ENCODE results near the gene PDS5A. TPM values are rescaled to one million over a fixed set of nuclear protein-coding genes. Genes with fewer than 3 reads are reported as not detected.

The PDS5A gene
- total RNA-seq, 4 donors from 2014 or later, result 68.3 to 110 (median 76.8) TPM

- Histone ChIP-seq H3K9me3 (no peaks in the 10 kb centered on the region), H3K27ac (peak overlapping the region in 1 of 4 donors; percentile 55), H3K4me3 (no peak overlapping the region), H3K36me3 (peaks cover 0 to 39% (median 0%) of the 10 kb centered on the region in 3 donors), H3K4me1 (peaks cover 0 to 21% (median 7%) of the 10 kb centered on the region in 4 donors), H3K27me3 (no peaks in the 10 kb centered on the region)
- peak in 2 of 3 donors; percentile 64 to 65 for DNase-seq
- TF ChIP-seq, protein P1, sequence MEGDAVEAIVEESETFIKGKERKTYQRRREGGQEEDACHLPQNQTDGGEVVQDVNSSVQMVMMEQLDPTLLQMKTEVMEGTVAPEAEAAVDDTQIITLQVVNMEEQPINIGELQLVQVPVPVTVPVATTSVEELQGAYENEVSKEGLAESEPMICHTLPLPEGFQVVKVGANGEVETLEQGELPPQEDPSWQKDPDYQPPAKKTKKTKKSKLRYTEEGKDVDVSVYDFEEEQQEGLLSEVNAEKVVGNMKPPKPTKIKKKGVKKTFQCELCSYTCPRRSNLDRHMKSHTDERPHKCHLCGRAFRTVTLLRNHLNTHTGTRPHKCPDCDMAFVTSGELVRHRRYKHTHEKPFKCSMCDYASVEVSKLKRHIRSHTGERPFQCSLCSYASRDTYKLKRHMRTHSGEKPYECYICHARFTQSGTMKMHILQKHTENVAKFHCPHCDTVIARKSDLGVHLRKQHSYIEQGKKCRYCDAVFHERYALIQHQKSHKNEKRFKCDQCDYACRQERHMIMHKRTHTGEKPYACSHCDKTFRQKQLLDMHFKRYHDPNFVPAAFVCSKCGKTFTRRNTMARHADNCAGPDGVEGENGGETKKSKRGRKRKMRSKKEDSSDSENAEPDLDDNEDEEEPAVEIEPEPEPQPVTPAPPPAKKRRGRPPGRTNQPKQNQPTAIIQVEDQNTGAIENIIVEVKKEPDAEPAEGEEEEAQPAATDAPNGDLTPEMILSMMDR (IDR thresholded peaks at IDR 0.05), result no peak
- TF ChIP-seq POLR2A (IDR thresholded peaks at IDR 0.05), result no peak
Measured at GRCh38 chr4:39970671-39971640, 6.8 kb downstream of the PDS5A start.

DNA sequence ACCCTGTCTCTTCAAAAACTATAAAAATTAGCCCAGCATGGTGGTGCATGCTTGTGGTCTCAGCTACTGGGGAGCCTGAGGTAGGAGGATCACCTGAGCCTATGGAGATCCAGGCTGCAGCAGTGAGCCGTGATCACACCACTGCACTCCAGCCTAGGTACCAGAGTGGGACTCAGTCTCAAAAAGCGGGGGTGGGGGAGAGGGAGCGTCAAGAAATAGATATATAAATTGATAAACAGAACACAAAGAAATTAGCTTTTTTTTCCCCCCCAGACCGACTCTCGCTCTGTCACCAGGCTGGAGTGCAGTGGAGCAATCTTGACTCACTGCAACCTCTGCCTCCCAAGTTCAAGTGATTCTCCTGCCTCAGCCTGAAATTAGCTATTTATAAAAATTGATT, 14.1 kb downstream of the PDS5A start:
- Histone ChIP-seq H3K4me1 (no peaks in the 10 kb centered on the region), H3K9me3 (no peaks in the 10 kb centered on the region), H3K27me3 (no peaks in the 10 kb centered on the region), H3K36me3 (peaks cover 0 to 10% (median 0%) of the 10 kb centered on the region in 3 donors), H3K4me3 (no peak overlapping the region), H3K27ac (no peak overlapping the region)
- no peak for TF ChIP-seq POLR2A (IDR thresholded peaks at IDR 0.05)
- DNase-seq, result peak in 1 of 3 donors; percentile 42

DNA sequence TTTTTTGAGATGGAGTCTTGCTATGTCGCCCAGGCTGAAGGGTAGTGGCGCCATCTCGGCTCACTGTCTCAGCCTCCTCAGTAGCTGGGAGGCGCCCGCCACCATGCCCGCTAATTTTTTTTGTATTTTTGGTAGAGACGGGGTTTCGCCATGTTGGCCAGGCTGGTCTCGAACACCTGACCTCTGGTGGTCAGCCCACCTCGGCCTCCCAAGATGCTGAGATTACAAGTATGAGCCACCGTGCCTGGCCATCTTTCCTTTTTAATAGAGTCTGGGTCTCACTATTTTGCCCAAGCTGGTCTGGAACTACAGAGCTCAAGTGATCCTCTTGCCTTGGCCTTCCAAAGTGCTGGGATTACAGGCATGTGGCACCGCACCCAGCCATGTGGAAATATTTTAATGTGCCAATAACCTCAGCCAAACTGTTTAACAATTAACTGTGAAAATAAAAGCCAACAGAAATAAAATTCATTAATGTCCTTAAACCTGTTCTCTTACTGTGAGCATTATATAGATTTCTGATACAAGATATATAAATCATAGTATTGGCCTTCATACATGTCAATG, 16.3 kb downstream of the PDS5A start:
- H3K4me3 ChIP-seq, result no peak overlapping the region
- TF ChIP-seq, protein P1 (IDR thresholded peaks at IDR 0.05), result no peak
- H3K36me3 ChIP-seq, result no peaks in the 10 kb centered on the region

GRCh38 chr4:39950861-39951481, 26.7 kb downstream of the PDS5A start:
- Histone ChIP-seq H3K27me3 (no peaks in the 10 kb centered on the region), H3K4me3 (no peak overlapping the region), H3K27ac (no peak overlapping the region), H3K4me1 (peaks cover 0 to 14% (median 0%) of the 10 kb centered on the region in 4 donors), H3K36me3 (no peaks in the 10 kb centered on the region), H3K9me3 (no peaks in the 10 kb centered on the region)
- DNase-seq, result no peak
- TF ChIP-seq POLR2A (IDR thresholded peaks at IDR 0.05), result no peak
- TF ChIP-seq, protein P1 (IDR thresholded peaks at IDR 0.05), result no peak

More for the DNA sequence above, 16.3 kb downstream of the PDS5A start:
- no peaks in the 10 kb centered on the region for H3K27me3 ChIP-seq
- no peaks in the 10 kb centered on the region for H3K4me1 ChIP-seq
- peak in 1 of 3 donors; percentile 42 for DNase-seq
- no peaks in the 10 kb centered on the region for H3K9me3 ChIP-seq
- no peak overlapping the region for H3K27ac ChIP-seq

DNA sequence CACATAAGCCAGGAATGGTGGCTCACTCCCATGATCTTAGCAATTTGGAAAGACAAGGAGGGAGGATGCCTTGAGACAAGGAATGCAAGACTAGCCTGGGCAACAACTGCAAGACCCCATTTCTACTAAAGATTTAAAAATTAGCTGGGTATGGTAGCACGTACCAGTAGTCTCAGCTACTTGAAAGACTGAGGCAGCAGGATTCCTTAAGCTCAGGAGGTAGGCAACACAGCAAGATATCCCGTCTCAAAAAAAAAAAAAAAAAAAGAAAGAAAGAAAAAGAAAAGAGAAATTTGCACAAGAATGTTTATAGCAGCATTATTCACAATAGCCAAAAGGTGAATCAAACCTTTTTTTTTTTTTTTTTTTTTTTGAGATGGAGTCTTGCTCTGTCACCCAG, 29.7 kb downstream of the PDS5A start:
- Histone ChIP-seq H3K27me3 (no peaks in the 10 kb centered on the region), H3K4me3 (no peak overlapping the region), H3K9me3 (no peaks in the 10 kb centered on the region), H3K4me1 (peaks cover 0 to 14% (median 0%) of the 10 kb centered on the region in 4 donors), H3K27ac (no peak overlapping the region), H3K36me3 (no peaks in the 10 kb centered on the region)
- no peak for DNase-seq
- TF ChIP-seq POLR2A (IDR thresholded peaks at IDR 0.05), result no peak
- TF ChIP-seq, protein P1 (IDR thresholded peaks at IDR 0.05), result no peak
